ENCODE data around the gene ANKRD6.

ANKRD6 gene

DNA sequence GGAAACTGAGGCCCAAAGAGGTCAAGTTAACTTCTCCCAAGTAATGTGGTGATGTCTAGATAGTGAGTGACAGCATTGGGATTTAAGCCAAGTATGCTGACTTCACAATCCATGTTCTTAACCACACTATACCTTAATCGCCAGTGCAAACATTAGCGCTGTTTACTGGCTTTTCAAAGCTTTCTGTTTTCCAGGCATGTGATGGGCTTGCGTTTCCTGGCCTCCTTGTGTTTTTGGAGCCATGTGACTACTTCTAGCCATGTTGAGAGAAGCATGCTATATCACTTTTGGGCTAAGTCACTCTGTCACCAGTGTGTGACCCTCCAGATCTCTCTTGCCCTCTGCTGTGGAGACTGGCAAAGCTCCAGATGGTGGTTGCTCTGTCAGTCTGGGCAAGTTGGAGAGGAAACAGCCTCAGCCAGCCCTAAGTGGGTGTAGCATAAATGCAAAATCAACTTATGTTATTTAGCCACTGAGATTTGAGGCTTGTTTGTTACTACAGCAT is 76.9 kb downstream of the ANKRD6 start:
- no peak for DNase-seq (ENCODE audit: low spot score)

- DNase-seq (ENCODE audit: low spot score), result no peak
Observed at GRCh38 chr6:89510393-89510792, 77.4 kb downstream of the ANKRD6 start.

GRCh38 chr6:89518352-89519055 is 85.6 kb downstream of the ANKRD6 start:
- no peak for DNase-seq (ENCODE audit: low spot score)

GRCh38 chr6:89520736-89521135 is 87.8 kb downstream of the ANKRD6 start:
- no peak for DNase-seq (ENCODE audit: low spot score)

DNA sequence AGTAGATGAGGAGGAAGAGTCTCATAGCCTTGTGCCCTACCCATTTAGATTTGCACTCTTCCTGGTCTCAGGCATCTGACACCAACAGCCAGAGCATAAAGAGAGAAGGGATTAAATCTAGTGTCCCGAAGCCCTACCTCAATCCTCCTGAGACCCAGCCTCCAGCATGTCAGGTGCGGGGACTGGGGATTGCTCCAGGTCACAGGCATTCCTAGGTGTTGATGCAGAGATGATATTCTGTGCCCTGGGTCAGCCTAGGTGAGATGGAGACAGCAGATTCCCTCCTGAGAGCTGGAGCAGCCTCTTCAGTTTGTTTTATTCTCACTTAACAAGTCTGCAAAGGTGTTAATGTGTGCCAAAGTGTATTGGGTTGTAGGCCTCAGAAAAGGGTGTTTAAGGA is 89.8 kb downstream of the ANKRD6 start:
- no peak for DNase-seq (ENCODE audit: low spot score)

GRCh38 chr6:89525786-89526562 is 93.0 kb downstream of the ANKRD6 start:
- DNase-seq (ENCODE audit: low spot score), result no peak

- DNase-seq (ENCODE audit: low spot score), result no peak
Observed at GRCh38 chr6:89526563-89526869, 93.6 kb downstream of the ANKRD6 start.

DNA sequence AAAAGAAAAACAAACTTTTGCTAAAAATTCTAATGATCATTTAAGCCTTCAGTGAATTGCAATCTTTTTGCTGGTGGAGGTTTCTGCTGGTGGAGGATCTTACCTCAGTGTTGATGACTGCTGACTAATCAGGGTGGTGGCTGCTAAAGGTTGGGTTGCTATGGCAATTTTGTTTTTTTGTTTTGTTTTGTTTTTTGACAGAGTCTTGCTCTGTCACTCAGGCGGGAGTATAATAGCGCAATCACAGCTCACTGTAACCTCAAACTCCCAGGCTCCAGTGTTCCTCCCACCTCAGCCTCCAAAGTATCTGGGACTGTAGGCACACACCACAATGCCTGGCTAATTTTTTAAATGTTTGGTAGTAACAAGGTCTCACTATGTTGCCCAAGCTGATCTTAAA is 94.7 kb downstream of the ANKRD6 start:
- DNase-seq (ENCODE audit: low spot score), result no peak

DNA sequence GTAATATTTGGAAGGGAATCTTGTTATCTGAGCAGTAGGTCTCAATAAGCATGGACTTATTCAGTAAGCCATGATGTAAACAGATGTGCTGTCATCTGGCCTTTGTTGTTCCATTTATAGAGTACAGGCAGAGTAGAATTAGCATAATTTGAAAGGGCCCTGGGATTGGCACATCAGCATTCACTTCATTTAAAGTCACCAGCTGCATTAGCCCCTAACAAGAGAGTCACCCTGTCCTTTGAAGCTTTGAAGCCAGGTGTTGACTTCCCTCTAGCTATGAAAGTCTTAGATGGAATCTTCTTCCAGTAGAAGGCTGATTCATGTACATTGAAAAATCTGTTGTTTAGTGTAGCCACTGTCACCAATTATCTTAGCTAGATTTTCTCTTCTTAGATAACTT is 95.9 kb downstream of the ANKRD6 start:
- DNase-seq (ENCODE audit: low spot score), result no peak

DNA sequence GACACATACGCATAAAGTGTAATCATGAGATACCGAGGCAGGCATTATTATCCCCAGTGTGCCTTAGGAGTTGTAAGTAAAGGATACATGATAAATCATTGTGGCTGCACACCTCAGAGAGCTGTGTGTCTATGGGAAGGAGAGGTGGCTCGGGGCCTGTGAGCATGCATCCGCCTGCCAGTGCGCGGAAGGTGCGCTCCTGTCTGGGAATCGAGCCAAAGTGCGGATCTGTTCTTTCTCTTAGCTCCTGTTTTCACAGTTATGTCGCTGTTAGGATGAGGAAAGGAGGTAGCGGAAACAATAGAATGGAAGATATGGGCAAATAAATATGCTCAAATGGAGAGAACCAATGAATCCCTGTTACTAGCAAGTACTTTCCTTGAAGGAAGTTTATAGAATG is 98.0 kb downstream of the ANKRD6 start:
- DNase-seq (ENCODE audit: low spot score), result no peak

- DNase-seq (ENCODE audit: low spot score), result no peak
Observed at GRCh38 chr6:89536231-89536630, 103.3 kb downstream of the ANKRD6 start.

DNA sequence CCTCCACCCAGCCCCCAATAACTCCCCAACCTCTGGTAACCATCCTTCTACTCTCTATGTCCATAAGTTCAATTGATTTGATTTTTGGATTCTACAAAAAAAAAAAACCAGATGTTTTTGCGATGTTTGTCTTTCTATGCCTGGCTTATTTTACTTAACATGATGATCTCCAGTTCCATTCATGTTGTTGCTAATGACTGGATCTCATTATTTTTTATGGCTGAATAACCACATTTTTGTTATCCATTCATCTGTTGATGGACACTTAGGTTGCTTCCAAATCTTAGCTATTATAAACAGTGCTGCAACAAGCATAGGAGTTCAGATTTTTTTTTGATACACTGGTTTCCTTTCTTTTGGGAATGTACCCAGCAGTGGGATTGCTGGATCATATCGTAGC is 106.8 kb downstream of the ANKRD6 start:
- no peak for DNase-seq (ENCODE audit: low spot score)

- DNase-seq (ENCODE audit: low spot score), result no peak
Observed at GRCh38 chr6:89542081-89542857, 109.3 kb downstream of the ANKRD6 start.

- no peak for DNase-seq (ENCODE audit: low spot score)
Observed at GRCh38 chr6:89542866-89543265, 109.9 kb downstream of the ANKRD6 start.

GRCh38 chr6:89547281-89547680 is 114.3 kb downstream of the ANKRD6 start:
- DNase-seq (ENCODE audit: low spot score), result no peak

- DNase-seq (ENCODE audit: low spot score), result no peak
Observed at GRCh38 chr6:89553431-89553830, 120.5 kb downstream of the ANKRD6 start.

DNA sequence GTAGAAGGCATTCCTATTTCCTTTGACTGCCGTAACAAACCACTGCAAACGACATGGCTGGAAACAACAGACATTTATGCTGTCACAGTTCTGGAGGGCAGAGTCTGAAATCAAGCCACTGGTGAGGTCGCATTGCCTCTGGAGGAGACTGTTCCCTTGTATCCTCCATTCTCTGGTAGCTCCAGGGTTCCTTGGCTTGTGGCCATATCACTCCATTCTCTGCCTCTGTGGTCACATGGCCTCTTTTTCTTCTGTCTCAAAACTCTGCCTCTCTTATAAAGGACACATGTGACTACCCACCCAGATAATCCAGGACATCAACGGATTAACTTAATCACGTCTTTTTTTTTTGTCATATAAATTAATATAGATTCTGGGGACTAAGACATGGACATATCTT is 121.2 kb downstream of the ANKRD6 start:
- DNase-seq (ENCODE audit: low spot score), result no peak

DNA sequence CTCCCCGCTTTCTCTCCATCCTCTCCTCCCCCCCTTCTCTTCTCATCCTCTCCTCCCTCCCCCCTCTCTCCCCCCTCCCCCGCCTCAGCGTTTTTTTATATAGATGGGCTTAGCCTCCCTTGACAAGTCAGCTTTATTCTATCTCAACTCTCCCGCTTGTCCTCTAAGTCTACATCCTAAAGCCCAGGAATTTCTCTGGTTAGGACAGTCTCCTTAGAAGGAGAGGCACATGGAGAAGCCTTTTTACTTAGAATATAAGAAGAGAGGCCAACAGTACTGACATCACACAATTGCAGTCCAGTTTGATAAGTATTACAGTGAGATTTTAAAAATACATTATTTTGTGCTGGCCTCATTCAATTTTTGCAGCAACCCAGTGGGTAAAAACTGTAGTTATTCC is 122.1 kb downstream of the ANKRD6 start:
- no peak for DNase-seq (ENCODE audit: low spot score)

DNA sequence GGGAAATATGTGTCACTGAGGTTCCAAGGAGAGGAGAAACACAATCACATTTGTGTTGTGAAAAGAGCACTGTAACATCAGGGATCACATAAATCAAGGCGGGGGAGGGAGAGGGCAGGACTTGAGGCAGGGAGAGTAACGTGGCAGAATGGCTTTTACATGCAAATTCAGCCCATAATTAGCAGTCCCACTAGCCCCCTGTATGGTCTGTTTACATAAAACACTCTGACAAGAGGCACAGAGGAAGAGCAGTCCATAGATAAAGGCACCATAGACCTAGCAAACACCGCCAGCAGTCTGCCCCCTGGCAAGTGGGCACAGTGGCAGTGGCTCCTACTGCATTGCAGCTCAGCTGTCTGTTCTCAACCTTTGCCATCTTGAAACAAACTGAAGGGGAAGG is 122.9 kb downstream of the ANKRD6 start:
- DNase-seq (ENCODE audit: low spot score), result no peak

GRCh38 chr6:89559487-89559886 is 126.5 kb downstream of the ANKRD6 start:
- no peak for DNase-seq (ENCODE audit: low spot score)

DNA sequence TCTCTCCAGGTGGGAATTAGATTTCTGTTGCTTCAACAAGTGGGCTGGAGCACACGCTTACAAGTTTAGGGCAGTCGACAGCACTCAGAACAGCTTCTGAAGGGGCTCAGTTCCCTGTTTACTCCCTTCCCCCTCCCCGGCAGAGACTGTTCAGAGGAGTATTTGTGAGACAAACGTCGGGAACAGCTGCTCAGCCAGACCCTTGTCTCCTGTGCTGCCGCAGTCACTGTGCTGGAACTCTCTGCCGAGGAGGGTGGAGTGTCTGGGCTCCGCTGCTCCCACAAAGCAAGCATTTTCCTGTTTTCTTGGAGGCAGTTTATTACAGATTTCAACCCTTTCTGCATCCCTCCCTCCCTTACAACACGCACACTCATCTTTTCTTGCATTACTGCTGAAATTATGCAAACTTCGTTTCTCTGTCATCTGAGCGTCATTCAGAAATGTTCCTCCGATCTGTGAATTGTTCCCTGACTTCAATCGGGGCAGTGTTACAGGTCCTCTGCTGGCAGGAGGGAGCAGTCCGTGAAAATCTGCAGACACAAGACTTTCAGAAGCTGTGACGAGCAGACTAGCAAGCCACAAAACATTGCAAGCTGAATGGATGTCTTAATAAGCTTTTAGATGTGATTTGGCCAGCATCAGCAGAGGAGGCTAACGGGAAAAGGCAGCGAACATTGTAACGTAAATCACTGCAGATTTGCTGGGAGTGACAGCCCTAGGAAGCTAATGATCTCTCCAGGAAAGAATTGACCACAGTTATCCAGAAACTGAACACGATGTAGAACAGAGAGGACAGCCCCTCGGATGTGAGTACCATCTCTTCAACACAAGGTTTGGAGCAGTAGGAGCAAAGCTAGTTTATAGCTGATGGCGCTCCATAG is 129.4 kb downstream of the ANKRD6 start:
- no peak for DNase-seq (ENCODE audit: low spot score)

- DNase-seq (ENCODE audit: low spot score), result no peak
Observed at GRCh38 chr6:89563866-89564265, 130.9 kb downstream of the ANKRD6 start.
